ENCODE results near the gene DGAT2. TPM values are rescaled to one million over a fixed set of nuclear protein-coding genes. Genes with fewer than 3 reads are reported as not detected.
A peak's percentile ranks its signal among the peaks of the same experiment; 100 is the strongest.

Gene DGAT2
- total RNA-seq, 1 donor: 0.43 TPM

DNA sequence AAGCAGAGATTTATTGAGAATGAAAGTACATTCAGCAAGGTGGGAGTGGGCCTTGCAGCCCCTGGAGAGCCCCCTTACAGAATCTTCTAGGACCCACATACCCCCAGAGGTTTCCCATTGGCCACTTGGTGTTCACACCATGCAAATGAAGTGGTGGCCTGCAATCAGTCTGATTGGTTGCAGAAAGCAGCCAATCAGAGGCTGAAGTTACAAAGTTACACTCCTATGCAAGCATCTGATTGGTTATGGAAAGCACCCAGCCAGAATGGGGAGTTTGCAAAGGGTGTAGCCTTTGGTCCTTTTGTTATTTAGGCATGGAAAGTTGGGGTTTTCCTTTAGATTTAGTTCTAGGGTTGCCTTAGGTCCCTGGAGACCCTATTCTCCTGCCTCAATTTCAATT lies 81.3 kb downstream of the DGAT2 start:
- TF ChIP-seq, protein P1, sequence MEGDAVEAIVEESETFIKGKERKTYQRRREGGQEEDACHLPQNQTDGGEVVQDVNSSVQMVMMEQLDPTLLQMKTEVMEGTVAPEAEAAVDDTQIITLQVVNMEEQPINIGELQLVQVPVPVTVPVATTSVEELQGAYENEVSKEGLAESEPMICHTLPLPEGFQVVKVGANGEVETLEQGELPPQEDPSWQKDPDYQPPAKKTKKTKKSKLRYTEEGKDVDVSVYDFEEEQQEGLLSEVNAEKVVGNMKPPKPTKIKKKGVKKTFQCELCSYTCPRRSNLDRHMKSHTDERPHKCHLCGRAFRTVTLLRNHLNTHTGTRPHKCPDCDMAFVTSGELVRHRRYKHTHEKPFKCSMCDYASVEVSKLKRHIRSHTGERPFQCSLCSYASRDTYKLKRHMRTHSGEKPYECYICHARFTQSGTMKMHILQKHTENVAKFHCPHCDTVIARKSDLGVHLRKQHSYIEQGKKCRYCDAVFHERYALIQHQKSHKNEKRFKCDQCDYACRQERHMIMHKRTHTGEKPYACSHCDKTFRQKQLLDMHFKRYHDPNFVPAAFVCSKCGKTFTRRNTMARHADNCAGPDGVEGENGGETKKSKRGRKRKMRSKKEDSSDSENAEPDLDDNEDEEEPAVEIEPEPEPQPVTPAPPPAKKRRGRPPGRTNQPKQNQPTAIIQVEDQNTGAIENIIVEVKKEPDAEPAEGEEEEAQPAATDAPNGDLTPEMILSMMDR (IDR thresholded peaks at IDR 0.05; ENCODE audit: insufficient read depth, low read depth, low read length): no peak
- H3K4me3 ChIP-seq (ENCODE audit: low read depth, low read length): no peak overlapping the region
- no peak for DNase-seq (ENCODE audit: low read depth)

DNA sequence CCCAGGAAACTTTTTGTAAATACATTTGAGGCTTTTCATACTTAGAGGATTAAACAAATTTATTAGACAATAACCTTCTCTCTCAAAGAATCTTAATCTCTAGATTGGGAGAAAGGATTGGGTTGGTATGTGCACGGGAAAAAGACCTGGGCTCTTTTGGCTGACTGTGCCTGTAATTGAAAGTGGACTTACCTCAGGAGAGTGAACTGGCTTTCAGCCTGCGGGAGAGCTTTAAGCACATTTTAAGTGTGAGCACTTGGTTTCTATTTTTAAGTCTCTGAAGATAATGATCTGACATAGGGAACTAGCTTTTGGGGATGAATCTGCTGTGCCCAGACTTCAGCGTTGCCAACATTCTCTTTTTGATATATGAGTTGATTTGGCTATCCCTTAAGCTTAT lies 82.2 kb downstream of the DGAT2 start:
- TF ChIP-seq, protein P1 (IDR thresholded peaks at IDR 0.05; ENCODE audit: insufficient read depth, low read depth, low read length): no peak
- peak; percentile 51 for DNase-seq (ENCODE audit: low read depth)
- H3K4me3 ChIP-seq (ENCODE audit: low read depth, low read length): no peak overlapping the region

Small RNA genes within 50 kb of the gene (small RNA-seq; reads per million reads assigned to genes)
- gene RF00019 (not detected), gene RN7SL786P (not detected)

Other genes starting within 250 kb of the DGAT2 start
- 9.5 and 10.3 TPM in 2 replicates for gene GDPD5, start 242.8 kb upstream of the DGAT2 start, total RNA-seq
- 1,336 and 1,367 TPM in 2 replicates for gene SERPINH1, start 206.5 kb upstream of the DGAT2 start, total RNA-seq
- 2.9 and 3.0 TPM in 2 replicates for gene MAP6, start 99.7 kb upstream of the DGAT2 start, total RNA-seq
- gene MOGAT2, start 50.9 kb upstream of the DGAT2 start, total RNA-seq: not detected in 2 replicates
- gene UVRAG, start 46.4 kb downstream of the DGAT2 start, total RNA-seq: 22.9 and 37.1 TPM in 2 replicates